Measurements from ENCODE around the gene SLC9A3.

SLC9A3 gene

GRCh38 chr5:538271-538771, 14.1 kb upstream of the SLC9A3 start:
- DNase-seq: no peak

GRCh38 chr5:537621-538071, 13.4 kb upstream of the SLC9A3 start:
- DNase-seq: no peak

GRCh38 chr5:537098-537497, 12.8 kb upstream of the SLC9A3 start:
- DNase-seq: no peak

GRCh38 chr5:535846-536698, 11.8 kb upstream of the SLC9A3 start:
- DNase-seq: no peak

GRCh38 chr5:534743-535671, 10.8 kb upstream of the SLC9A3 start:
- DNase-seq: no peak

GRCh38 chr5:533955-534742, 9.9 kb upstream of the SLC9A3 start:
- no peak for DNase-seq

GRCh38 chr5:533243-533954, 9.2 kb upstream of the SLC9A3 start:
- no peak for DNase-seq

GRCh38 chr5:532521-533242, 8.4 kb upstream of the SLC9A3 start:
- no peak for DNase-seq

GRCh38 chr5:531749-532315, 7.6 kb upstream of the SLC9A3 start:
- DNase-seq: no peak

- no peak for DNase-seq
Measured at GRCh38 chr5:531101-531748, 7.0 kb upstream of the SLC9A3 start.

GRCh38 chr5:530001-530955, 6.0 kb upstream of the SLC9A3 start:
- no peak for DNase-seq

GRCh38 chr5:528629-529511, 4.6 kb upstream of the SLC9A3 start:
- no peak for DNase-seq

GRCh38 chr5:527646-528628, 3.7 kb upstream of the SLC9A3 start:
- DNase-seq: no peak

GRCh38 chr5:526456-527088, 2.3 kb upstream of the SLC9A3 start:
- DNase-seq: no peak

GRCh38 chr5:525916-526315, 1.7 kb upstream of the SLC9A3 start:
- DNase-seq: no peak
